ENCODE measurements around the gene SLC40A1.

DNA sequence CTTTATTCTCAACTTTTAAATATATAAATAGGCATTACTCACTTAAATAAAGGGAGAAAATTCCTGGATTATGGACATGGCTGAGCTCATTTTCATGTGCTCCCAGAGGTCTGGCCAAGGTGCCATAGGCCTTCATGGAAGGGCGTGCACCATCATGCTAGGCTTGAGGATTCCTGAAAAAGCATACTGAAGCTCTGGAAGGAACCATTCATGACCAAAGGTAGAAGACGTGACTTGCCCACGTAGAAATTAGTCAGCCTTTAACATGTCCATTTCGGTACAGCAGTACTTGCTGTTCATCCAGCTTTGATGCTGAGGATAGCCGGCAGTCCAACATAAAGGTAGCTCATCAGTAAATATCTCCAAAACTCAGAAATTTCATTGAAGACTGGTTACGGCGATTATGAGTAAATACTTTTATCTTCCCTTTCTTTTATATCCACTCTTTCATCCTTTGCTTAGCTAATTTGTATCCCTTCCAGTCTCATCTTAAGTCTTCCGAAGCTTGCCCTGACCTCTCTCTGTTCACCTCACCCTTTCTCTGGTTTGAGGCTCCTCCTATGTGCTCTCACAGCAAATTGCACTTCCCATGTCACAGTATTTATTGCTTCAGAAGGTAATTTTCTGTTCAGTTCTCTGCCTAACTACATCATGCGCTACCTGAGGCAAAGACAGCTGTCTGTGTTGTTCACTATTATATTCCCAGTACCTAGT, 48.4 kb upstream of the SLC40A1 start:
- no peak for TF ChIP-seq EZH2 (IDR thresholded peaks at IDR 0.05)
- no peak for TF ChIP-seq POLR2AphosphoS5 (IDR thresholded peaks at IDR 0.05; ENCODE audit: borderline replicate concordance, low read depth, low read length)
- TF ChIP-seq FOXP2 (optimal IDR thresholded peaks at IDR 0.05; ENCODE audit: control extremely low read depth, extremely low read length, insufficient read depth) = no peak
